Measurements from ENCODE around the gene SCGB1D4.

The SCGB1D4 gene

GRCh38 chr11:62253999-62254542 lies 44.8 kb downstream of the SCGB1D4 start:
- H3K27ac Mint-ChIP-seq, result no peak overlapping the region
- H3K9me3 Mint-ChIP-seq, result peaks cover 32 to 38% of the 10 kb centered on the region in 2 donors
- no peak overlapping the region for H3K4me3 Mint-ChIP-seq
- no peaks in the 10 kb centered on the region for H3K4me1 Mint-ChIP-seq
- DNase-seq (no peak), ATAC-seq (no peak)
- peaks cover 45% of the 10 kb centered on the region for H3K27me3 Mint-ChIP-seq

- ATAC-seq, result no peak
- H3K27me3 Mint-ChIP-seq, result peaks cover 28% of the 10 kb centered on the region
- peaks cover 32 to 38% of the 10 kb centered on the region in 2 donors for H3K9me3 Mint-ChIP-seq
- H3K4me3 Mint-ChIP-seq, result no peak overlapping the region
- no peak for DNase-seq
- H3K27ac Mint-ChIP-seq, result no peak overlapping the region
- H3K4me1 Mint-ChIP-seq, result no peaks in the 10 kb centered on the region
Observed at GRCh38 chr11:62251698-62252097, 47.2 kb downstream of the SCGB1D4 start.

Measured in stimulated activated naive CD8-positive, alpha-beta T cell treated with anti-CD3 and anti-CD28 coated beads, Interleukin-15, amount 100 ng/mL, for 72 hours (primary cell).